GM19351 (cell line): ENCODE data around the gene GRIN1.
"Not testable (repeated sequence)": the region's sequence is repeated elsewhere in the genome, so short reads cannot be mapped to it uniquely, and the experiment has no call there.

Source experiments
- ATAC-seq: cut with Tn5 transposase; IDR thresholded peaks from one replicate; pipeline ENCODE4 v1.9.1; 2021; ENCODE audit warnings: mild to moderate bottlenecking, moderate library complexity; ENCODE audit not compliant: unreplicated experiment

Gene GRIN1

GRCh38 chr9:137110911-137111787 lies 27.8 kb upstream of the GRIN1 start:
- ATAC-seq: no peak

DNA sequence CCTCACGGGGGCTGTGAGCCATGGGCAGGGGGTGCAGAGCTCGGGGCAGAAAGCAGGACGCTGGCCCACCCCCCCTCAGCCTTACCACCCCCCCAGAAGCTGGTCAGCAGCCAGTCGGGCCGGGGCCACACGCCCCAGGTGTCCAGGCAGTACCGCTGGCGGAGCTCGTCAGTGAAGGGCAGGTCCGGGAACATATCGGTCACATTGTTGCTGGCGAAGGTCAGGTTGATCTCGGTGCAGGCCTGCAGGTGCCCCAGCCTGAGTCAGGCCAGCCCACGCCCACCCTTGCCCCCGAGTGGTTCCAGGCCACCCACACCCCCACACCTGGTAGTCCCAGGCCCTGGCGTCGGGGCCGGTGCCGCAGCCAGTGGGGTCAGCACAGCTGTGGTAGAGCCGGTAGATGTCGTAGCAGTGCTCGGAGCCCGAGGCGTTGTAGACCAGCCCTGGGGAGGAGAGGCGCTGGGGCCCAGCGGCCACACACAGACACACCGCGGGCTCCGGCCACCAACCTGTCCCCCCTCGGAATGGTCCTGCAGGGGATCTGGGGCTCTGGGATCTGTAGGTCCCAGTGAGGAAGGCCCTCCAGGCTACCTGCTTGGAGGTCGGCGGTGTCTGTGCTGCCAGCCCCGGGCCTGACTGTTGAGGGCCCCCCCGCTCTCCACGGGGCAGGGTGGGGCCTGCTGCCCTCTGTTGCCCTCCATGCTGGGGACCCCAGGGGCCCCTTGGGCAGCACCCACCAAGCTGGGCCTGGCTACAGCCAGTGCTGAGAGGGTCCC lies 27.0 kb upstream of the GRIN1 start:
- ATAC-seq: no peak

- no peak for ATAC-seq
Measured at GRCh38 chr9:137112564-137113384, 26.2 kb upstream of the GRIN1 start.

DNA sequence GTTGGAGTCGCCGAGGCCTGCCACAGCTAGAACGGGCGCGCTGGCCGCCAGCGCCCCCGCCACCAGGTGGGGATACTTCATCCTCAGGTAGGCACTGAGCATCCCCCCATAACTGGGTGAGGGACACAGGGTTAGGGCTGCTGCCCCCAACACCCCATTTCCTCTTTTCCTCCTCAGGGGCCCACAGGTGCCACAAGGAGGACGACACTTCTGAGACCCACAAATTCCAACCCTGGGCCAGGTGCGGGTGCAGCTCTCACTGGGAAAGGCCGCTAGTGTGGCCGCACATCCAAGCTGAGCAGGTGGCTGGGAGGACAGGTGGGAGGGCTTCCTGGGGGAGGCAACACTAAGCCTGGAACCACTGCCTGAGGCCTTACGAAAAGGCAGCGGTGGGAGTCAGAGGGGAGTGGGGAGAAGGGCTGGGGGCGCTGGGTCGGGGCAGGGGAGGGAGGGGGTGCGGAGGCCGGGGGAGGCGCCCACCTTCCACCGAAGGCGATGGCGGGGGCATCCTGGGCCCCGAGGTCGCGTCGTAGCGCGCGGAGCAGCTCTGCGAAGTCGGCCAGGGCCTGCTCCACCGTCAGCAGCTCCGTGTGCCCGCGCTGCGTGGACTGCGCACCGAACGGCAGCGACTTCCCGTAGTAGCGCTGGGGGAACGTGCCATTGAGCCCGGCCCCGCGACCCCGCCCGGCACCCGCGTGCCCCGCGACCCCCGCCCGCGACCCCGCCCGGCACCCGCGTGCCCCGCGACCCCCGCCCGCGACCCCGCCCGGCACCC lies 25.4 kb upstream of the GRIN1 start:
- ATAC-seq: no peak

DNA sequence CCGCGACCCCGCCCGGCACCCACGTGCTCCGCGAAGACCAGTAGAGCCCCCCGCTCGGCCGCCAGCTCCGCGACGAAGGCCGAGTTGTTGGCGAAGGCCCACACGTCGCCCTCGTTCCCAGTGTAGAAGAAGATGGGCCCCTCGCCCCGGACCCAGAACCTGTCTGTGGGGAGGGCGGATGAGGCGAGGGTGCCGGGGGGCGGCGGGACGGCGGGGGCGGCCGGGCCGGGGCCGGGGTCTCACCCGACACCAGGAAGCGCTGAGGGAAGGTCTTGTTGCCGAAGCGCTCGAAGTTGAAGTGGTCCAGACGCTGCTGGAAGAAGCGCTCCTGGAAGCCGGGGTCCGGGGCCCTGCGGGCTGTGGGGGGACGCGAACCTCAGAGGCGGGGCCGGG lies 24.7 kb upstream of the GRIN1 start:
- peak; percentile 14 for ATAC-seq

- peak; percentile 76 for ATAC-seq
Measured at GRCh38 chr9:137114613-137115393, 24.2 kb upstream of the GRIN1 start, which contains the start of gene DPP7. Gene DPP7 (minus strand): TSS chr9:137114733. CDS start chr9:137114713, 20 bp downstream.

DNA sequence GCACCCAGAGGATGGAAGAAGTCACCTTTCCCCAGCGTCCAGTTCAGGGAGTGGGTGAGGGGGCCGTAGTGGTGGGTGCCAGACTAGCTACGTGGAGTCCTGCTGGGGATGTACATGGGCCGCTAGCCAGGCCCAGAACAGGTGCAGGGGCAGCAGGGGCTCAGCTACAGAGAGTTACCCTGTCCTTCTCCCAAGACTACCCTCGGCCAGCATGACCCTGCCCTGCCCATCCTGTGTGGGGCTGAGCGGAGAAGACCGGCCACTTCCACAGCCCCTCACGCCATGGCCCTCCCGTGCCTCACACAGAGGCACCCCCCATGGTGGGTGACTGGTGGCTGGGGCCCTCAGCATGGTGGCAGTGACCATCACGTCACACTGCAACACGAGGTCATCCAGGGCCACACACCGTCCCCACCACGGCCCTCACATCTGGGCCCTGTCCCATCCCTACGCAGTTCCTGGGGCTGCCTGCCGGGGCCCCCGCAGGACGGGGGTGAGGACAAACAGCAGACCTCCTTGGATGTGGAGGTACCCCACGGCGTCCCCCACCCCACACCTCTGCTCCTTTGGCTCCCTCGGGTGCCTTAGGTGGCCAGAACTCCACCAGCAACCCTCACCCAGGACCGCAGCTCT lies 23.4 kb upstream of the GRIN1 start:
- ATAC-seq: no peak

DNA sequence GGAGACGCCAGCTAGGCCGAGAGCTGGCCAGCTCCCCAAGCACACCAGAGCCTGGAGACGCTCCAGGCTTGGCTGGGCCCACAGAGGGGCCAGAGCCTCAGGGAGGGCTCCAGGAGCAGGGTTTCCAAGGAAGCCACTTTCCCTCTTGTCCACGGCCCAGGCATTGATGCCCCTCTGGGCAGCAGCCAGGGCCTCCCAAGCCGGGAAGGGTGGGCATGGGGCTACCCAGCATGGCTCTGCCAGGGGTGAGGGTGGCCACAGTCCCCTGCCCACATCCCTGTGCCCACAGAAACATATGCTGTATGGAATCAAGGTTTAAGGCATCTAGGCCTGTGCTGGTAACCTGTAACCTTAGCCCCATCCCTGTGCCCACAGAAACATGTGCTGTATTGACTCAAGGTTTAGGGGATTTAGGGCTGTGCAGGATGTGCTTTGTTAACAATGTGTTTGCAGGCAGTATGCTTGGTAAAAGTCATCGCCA lies 22.9 kb upstream of the GRIN1 start:
- ATAC-seq: no peak

DNA sequence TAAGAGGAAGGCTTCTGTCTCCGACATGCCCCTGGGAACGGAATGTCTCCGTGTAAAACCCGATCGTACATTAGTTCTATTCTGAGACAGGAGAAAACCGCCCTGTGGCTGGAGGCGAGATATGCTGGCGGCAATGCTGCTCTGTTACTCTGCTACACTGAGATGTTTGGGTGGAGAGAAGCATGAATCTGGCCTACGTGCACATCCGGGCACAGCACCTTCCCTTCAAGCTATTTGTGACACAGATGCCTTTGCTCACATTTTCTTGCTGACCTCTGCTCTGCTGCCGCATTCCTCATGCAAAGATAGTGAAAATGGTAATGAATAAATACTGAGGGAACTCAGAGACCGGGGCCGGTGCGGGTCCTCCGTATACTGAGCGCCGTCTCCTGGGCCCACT lies 22.2 kb upstream of the GRIN1 start:
- ATAC-seq: no peak

GRCh38 chr9:137117269-137117731 lies 21.7 kb upstream of the GRIN1 start:
- no peak for ATAC-seq

DNA sequence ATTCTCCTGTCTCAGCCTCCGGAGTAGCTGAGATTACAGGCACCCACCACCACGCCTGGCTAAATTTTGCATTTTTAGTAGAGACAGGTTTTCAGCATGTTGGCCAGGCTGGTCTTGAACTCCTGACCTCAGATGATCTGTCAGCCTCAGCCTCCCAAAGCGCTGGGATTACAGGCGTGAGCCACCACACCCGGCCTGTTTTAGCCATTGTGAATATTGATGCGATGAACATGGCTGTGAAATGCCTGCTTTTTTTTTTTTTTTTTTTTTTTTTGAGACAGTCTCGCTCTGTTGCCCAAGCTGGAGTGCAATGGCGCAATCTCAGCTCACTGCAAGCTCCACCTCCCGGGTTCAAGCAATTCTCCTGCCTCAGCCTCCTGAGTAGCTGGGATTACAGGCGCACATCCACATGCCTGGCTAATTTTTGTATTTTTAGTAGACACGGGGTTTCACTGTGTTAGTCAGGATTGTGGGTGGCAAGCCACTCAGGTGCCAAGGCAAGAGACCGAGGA lies 20.8 kb upstream of the GRIN1 start:
- not testable (repeated sequence) for ATAC-seq

DNA sequence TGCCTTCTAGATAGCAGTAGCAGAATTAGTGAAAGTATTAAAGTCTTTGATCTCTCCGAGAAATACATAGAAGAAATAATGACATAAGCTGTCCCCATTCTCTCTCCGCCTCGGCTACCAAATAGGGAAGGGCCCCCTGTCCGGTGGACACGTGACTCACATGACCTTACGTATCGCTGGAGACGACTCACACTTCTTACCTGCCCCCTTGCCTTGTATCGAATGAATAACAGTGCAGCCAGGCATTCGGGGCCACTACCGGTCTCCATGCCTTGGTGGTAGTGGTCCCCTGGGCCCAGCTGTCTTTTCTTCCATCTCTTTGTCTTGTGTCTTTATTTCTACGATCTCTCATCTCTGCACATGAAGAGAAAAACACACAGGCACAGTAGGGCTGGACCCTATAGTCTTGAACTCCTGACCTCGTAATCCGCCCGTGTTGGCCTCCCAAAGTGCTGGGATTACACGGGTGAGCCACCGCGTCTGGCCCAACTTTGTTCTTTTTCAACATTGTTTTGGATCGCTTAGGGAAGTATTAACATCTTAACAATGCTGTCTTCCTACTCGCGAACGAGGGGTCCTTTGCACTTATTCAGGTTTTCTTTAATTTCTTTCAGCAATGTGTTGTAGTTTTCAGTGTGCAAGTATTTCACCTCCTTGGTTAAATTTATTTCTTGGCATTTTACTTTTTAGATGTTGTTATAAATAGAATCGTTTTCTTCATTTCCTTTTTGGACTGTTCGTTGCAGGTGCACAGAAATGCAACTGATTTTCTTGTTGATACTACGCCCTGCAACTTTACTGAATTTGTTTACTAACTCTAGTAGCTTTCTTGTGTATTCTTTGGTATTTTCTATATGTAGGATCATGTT lies 16.8 kb upstream of the GRIN1 start:
- not testable (repeated sequence) for ATAC-seq

- ATAC-seq: not testable (repeated sequence)
Measured at GRCh38 chr9:137122796-137123467, 16.0 kb upstream of the GRIN1 start.

- ATAC-seq: no peak
Measured at GRCh38 chr9:137123468-137123837, 15.5 kb upstream of the GRIN1 start.

GRCh38 chr9:137123952-137124462 lies 14.9 kb upstream of the GRIN1 start:
- ATAC-seq: not testable (repeated sequence)

DNA sequence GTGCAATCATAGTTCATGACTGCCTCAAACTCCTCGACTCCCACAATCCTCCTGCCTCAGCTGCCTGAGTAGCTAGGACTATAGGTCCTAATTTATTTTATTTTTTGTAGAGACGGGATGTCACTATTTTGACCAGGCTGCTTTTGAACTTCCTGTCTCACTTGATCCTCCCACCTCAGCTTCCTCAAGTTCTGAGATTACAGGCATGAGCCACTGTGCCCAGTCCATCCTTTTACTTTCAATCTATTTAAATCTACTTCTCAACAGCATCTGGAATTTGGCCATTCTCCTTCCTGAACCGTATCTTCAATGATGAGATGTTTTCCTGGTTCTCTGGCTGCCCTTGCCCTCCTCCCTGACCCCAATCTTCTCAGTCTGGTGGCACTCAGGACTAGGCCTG lies 12.2 kb upstream of the GRIN1 start:
- no peak for ATAC-seq
